A549 (cell line): ENCODE results near the gene RBKS. TPM values are rescaled to one million over a fixed set of nuclear protein-coding genes. Genes with fewer than 3 reads are reported as not detected.
A peak's percentile ranks its signal among the peaks of the same experiment; 100 is the strongest.

Experiments
- ATAC-seq, 2 experiments: fragments of 200-7000 bp in 1 of 2; fragments of >200 bp in 1 of 2; cut with Nextera tagmentation in 1 of 2; cut with Tn5 transposase in 1 of 2; 3 replicates each; pipeline versions ENCODE4 v1.8.0 to v1.9.1; 2018 to 2020; ENCODE audit warnings: mild to moderate bottlenecking in 1 of 2, moderate library complexity in 1 of 2
- CTCF ChIA-PET: fragments of 300-600 bp; sonication (Branson Sonifier 250); formaldehyde crosslinking; extraction: SDS; loops from one replicate; lab custom pipeline; 2021; ENCODE audit warnings: antibody characterized with exemption, inconsistent platforms; lab: Yijun Ruan, JAX
- POLR2A ChIA-PET: fragments of 350-600 bp; formaldehyde crosslinking; extraction: SDS; loops from one replicate; lab custom pipeline; 2021; ENCODE audit warnings: antibody characterized with exemption, inconsistent platforms; lab: Yijun Ruan, JAX
- DNase-seq, 2 experiments: peaks; one replicate each; pipeline versions ENCODE4 v3.0.0 to v3.0.0-alpha.2; 2011 to 2016; ENCODE audit warnings: low read depth in 1 of 2, low spot score in 1 of 2
- FAIRE-seq: peaks from 2 replicates; lab custom pipeline; 2011; peaks lifted over from hg19 to GRCh38; lab: Jason Lieb, UNC
- H3K27ac ChIP-seq, 2 experiments: fragments of >200 bp; sonication (Bioruptor Twin); formaldehyde crosslinking; 3 replicates each; pipeline ENCODE4 v1.5.1; 2016 to 2017
- H3K4me1 ChIP-seq: fragments of >200 bp; sonication (Bioruptor Twin); formaldehyde crosslinking; 3 replicates; pipeline ENCODE4 v1.6.1; 2016
- H3K4me2 ChIP-seq: fragments of >200 bp; sonication (Bioruptor Twin); formaldehyde crosslinking; 3 replicates; pipeline ENCODE4 v1.6.1; 2016
- H3K4me3 ChIP-seq: fragments of >200 bp; sonication (Bioruptor Twin); formaldehyde crosslinking; 3 replicates; pipeline ENCODE4 v1.5.1; 2016
- H3K9me3 ChIP-seq: fragments of >200 bp; sonication (Bioruptor Twin); formaldehyde crosslinking; 3 replicates; pipeline ENCODE4 v1.6.1; 2016
- BHLHE40 ChIP-seq: IDR thresholded peaks from 2 replicates; pipeline ENCODE4 v1.6.1; 2012; ENCODE audit warnings: low read depth, low read length, inconsistent platforms
- CBX2 ChIP-seq: fragments of 200-600 bp; sonication (generic); IDR thresholded peaks from 2 replicates; pipeline ENCODE4 v1.6.1; 2016; ENCODE audit warnings: low read depth, mild to moderate bottlenecking, borderline replicate concordance
- CEBPB ChIP-seq, 2 experiments: fragments of >200 bp in 1 of 2; sonication (Bioruptor Twin) in 1 of 2; formaldehyde crosslinking in 1 of 2; IDR thresholded peaks; 2 replicates each; pipeline ENCODE4 v1.6.1; 2012 to 2016
- CTCF ChIP-seq: fragments of >200 bp; sonication (Bioruptor Twin); formaldehyde crosslinking; IDR thresholded peaks from 3 replicates; pipeline ENCODE4 v1.5.1; 2016
- EHF ChIP-seq: fragments of 250-450 bp; sonication (Bioruptor Pico); IDR thresholded peaks from 2 replicates; pipeline ENCODE4 v1.5.0; 2020; ENCODE audit warnings: mild to moderate bottlenecking
- ELK1 ChIP-seq: fragments of 150-350 bp; IDR thresholded peaks from 2 replicates; pipeline ENCODE4 v1.6.1; 2014; ENCODE audit warnings: low read depth, mild to moderate bottlenecking, low read length
- FOXS1 ChIP-seq: fragments of 250-450 bp; sonication (Bioruptor Pico); IDR thresholded peaks from 2 replicates; pipeline ENCODE4 v1.5.0; 2020; ENCODE audit warnings: mild to moderate bottlenecking, moderate library complexity
- HEYL ChIP-seq: fragments of 250-450 bp; sonication (Bioruptor Pico); IDR thresholded peaks from 2 replicates; pipeline ENCODE4 v1.8.0; 2021; ENCODE audit warnings: mild to moderate bottlenecking, moderate library complexity
- HMGXB4 ChIP-seq: fragments of 250-450 bp; sonication (Bioruptor Pico); IDR thresholded peaks from 2 replicates; pipeline ENCODE4 v1.5.0; 2021; ENCODE audit warnings: mild to moderate bottlenecking, moderate library complexity, borderline replicate concordance
- JUNB ChIP-seq: fragments of >200 bp; sonication (Bioruptor Twin); formaldehyde crosslinking; IDR thresholded peaks from 2 replicates; pipeline ENCODE4 v1.6.1; 2016
- KDM5A ChIP-seq: fragments of 200-600 bp; sonication (generic); IDR thresholded peaks from 2 replicates; pipeline ENCODE4 v1.6.1; 2016; ENCODE audit warnings: antibody characterized with exemption, mild to moderate bottlenecking
- NFE2L2 ChIP-seq: fragments of 150-350 bp; conservative IDR thresholded peaks from 2 replicates; pipeline ENCODE4 v1.6.1; 2014; ENCODE audit warnings: low read length
- NR3C1 ChIP-seq: fragments of >200 bp; sonication (Bioruptor Twin); formaldehyde crosslinking; IDR thresholded peaks from 3 replicates; pipeline ENCODE4 v1.6.1; 2017
- POLR2AphosphoS2 ChIP-seq: conservative IDR thresholded peaks from 2 replicates; pipeline ENCODE4 v1.6.1; 2012; ENCODE audit warnings: low read length, improper control_type of control experiment, inconsistent platforms
- RAD21 ChIP-seq, 2 experiments: fragments of >200 bp in 1 of 2; sonication (Bioruptor Twin) in 1 of 2; formaldehyde crosslinking in 1 of 2; IDR thresholded peaks in 1 of 2; conservative IDR thresholded peaks in 1 of 2; 2 replicates in 1 of 2; 3 replicates in 1 of 2; pipeline ENCODE4 v1.6.1; 2012 to 2018; ENCODE audit warnings: inconsistent platforms in 1 of 2
- RFX5 ChIP-seq: fragments of 450-650 bp; IDR thresholded peaks from 2 replicates; pipeline ENCODE4 v1.7.1; 2014; ENCODE audit warnings: antibody characterized with exemption, mild to moderate bottlenecking, moderate library complexity
- SREBF2 ChIP-seq: fragments of 450-650 bp; IDR thresholded peaks from 2 replicates; pipeline ENCODE4 v1.6.1; 2014; ENCODE audit warnings: mild to moderate bottlenecking, moderate library complexity
- TP53 ChIP-seq: fragments of 250-450 bp; sonication (Bioruptor Pico); IDR thresholded peaks from 2 replicates; pipeline ENCODE4 v1.5.0; 2021; ENCODE audit warnings: mild to moderate bottlenecking, moderate library complexity
- ZFP36 ChIP-seq: fragments of 450-650 bp; IDR thresholded peaks from 2 replicates; pipeline ENCODE4 v1.6.1; 2014; ENCODE audit warnings: borderline replicate concordance; ENCODE audit not compliant: partially characterized antibody
- WGBS: methylation state at CpG from one replicate; pipeline ENCODE4 v1.1.6; 2017; ENCODE audit errors: missing lambda C conversion rate; 5-methylcytosine and 5-hydroxymethylcytosine counted together
- polyA plus RNA-seq, 4 experiments: library from polyadenylated mRNA; depleted of rRNA in 3 of 4; stranded (reverse); fragments of >200 nt; fragmentation: RNase III in 1 of 4; extraction: RNeasy Plus Mini Kit Qiagen cat#74134 plus additional on column Dnase treatment in 1 of 4; gene quantifications; 2 replicates in 3 of 4; 3 replicates in 1 of 4; pipeline ENCODE4 v1.2.3, GENCODE V29; 2011 to 2017

The RBKS gene
- polyA plus RNA-seq, 2 of the 4 experiments (the other 2 are of a cell fraction): 7.6 to 8.5 TPM

GRCh38 chr2:27803046-27803445, 87.1 kb downstream of the RBKS start:
- Histone ChIP-seq H3K9me3 (no peaks in the 10 kb centered on the region), H3K4me3 (no peak overlapping the region), H3K27ac (peak overlapping the region; percentile 55 to 77; a peak in 4 of 6 replicates), H3K4me2 (no peak overlapping the region), H3K4me1 (peaks cover 30% of the 10 kb centered on the region)
- 90% methylated on average over 2 of the region's 2 CpGs for WGBS
- TF ChIP-seq ZFP36 (no peak), ELK1 (no peak), JUNB (no peak), EHF (CRISPR knock-in tag) (no peak), NFE2L2 (no peak), RAD21 (conservative IDR thresholded peaks at IDR 0.05 in 1 of 2, IDR thresholded peaks at IDR 0.05 in 1 of 2) (no peak)
- ChIA-PET POLR2A (no interaction called here), CTCF (no interaction called here)
- ATAC-seq: no peak
- DNase-seq: no peak
- FAIRE-seq: no peak

- WGBS: 94% methylated on average over 6 of the region's 6 CpGs
- Histone ChIP-seq H3K27ac (peak overlapping the region; percentile 55 to 77; a peak in 5 of 6 replicates), H3K4me3 (no peak overlapping the region), H3K9me3 (no peaks in the 10 kb centered on the region), H3K4me1 (peaks cover 35% of the 10 kb centered on the region)
- ATAC-seq: no peak
- no peak for FAIRE-seq
- peak in 1 of 2 experiments; percentile 28 for DNase-seq
- CTCF ChIA-PET: no interaction called here
- no peak for TF ChIP-seq SREBF2
- no peak for TF ChIP-seq NR3C1
- no peak for TF ChIP-seq BHLHE40
- no peak for TF ChIP-seq TP53 (CRISPR knock-in tag)
- no peak for TF ChIP-seq HMGXB4 (CRISPR knock-in tag)
- TF ChIP-seq RFX5: no peak
- no peak for TF ChIP-seq HEYL (CRISPR knock-in tag)
- TF ChIP-seq POLR2AphosphoS2: no peak
- TF ChIP-seq KDM5A: no peak
- TF ChIP-seq FOXS1: no peak
- TF ChIP-seq CBX2: no peak
- no peak for TF ChIP-seq CEBPB (IDR thresholded peaks at IDR 0.05)
- TF ChIP-seq, all 56 proteins: peak for 0
- no peak overlapping the region for H3K4me2 ChIP-seq
- POLR2A ChIA-PET: no interaction called here
These were observed 87.6 kb downstream of the RBKS start for GRCh38 chr2:27802547-27802946.

- POLR2A ChIA-PET: no interaction called here
- no peak for ATAC-seq
- no peak overlapping the region for H3K4me2 ChIP-seq
These were observed 89.3 kb downstream of the RBKS start for GRCh38 chr2:27800856-27801255.

More at GRCh38 chr2:27800856-27801255, 89.3 kb downstream of the RBKS start:
- CTCF ChIA-PET: interaction anchor here (0.8 to 3.8 kb wide), 3 partner anchors 47 to 87 kb away, joined by 3 to 18 read pairs (median 4); no protein-coding TSS in a partner anchor
- peak overlapping the region; percentile 89 to 97 for H3K27ac ChIP-seq
- WGBS: 86% methylated on average over 6 of the region's 6 CpGs
- DNase-seq (no peak), FAIRE-seq (no peak)
- H3K4me3 ChIP-seq: no peak overlapping the region
- TF ChIP-seq ZFP36 (no peak), CTCF (no peak)
- no peaks in the 10 kb centered on the region for H3K9me3 ChIP-seq
- peaks cover 49% of the 10 kb centered on the region for H3K4me1 ChIP-seq
